IPS DF 19.7 (cell line): ENCODE results near the gene PITRM1.
"Not testable (repeated sequence)": the region's sequence is repeated elsewhere in the genome, so short reads cannot be mapped to it uniquely, and the experiment has no call there.

Source experiments
- DNase-seq: peaks from one replicate; pipeline ENCODE4 v3.0.0-alpha.2; 2013; ENCODE audit warnings: low read depth, low spot score

The PITRM1 gene

DNA sequence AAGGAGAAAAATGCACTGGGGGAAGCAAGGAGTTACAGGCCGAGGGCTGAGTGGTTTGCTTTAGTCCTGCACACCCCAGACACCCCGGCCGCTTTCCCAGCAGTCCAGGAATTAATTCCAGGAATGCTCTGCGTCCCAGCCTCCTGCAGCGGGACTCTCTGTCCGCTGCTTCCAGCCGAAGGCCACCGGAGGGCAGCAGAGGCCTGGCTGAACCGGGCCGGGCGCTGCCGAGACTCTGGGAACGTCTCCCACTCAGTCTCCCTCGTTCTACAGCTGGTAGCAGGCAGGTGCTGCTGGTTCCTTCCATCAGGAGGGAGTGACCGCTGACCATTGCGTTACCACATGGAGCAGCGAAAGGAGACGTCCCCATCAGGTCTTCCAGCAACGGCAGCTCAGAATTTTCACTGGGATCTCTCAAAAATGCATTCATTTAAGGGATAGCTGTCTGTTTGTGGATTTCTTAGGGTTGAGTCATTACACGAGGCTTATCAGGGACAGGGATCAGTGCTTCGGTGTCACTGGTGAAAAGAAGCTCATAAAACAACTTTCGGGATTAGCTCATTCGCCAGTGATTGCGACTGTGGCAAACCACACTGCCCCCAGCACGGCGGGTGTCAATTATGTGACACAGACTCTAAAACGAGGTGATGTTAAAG, 24.9 kb upstream of the PITRM1 start:
- no peak for DNase-seq

- DNase-seq, result no peak
Observed at GRCh38 chr10:3196958-3197347, 24.4 kb upstream of the PITRM1 start.

DNA sequence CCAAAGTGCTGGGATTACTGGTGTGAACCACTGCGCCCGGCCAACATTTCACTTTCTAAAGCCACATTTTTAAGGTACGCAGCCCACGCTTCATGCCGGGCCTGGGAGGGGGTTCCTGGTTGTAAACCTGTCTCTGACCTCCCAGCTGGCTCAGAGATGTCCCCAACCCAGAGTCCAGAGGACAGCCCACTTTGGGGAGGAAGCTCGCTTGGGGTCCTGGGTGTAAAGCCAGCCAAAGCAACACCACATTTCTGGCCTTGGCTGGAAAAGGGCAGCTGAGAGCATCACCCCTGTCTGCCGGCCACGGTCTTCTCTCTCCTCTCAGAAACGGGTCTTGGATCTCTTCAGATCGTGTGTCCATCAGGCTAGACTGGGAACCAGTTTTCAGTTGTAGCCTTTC, 23.9 kb upstream of the PITRM1 start:
- DNase-seq, result no peak

GRCh38 chr10:3195726-3196125, 23.1 kb upstream of the PITRM1 start:
- DNase-seq, result no peak

DNA sequence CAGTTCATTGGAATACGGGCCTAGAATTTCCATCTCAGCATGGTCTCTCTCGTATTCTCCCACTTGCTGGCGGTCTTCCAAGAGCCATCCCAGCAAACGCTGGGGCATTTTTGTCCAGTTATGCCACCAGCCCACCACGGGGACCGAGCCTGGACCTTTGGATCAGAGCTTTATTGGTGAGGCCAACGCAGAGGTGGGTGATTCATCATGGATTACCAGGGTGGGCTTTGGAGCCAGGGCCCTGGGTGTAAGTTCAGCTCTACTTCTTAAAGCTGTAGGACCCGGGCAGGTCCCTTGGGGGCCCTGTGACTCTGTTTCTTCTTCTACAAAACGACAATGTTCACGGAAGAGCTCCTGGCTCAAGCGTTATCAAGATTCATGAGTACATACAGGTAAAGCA, 22.7 kb upstream of the PITRM1 start:
- DNase-seq, result no peak

DNA sequence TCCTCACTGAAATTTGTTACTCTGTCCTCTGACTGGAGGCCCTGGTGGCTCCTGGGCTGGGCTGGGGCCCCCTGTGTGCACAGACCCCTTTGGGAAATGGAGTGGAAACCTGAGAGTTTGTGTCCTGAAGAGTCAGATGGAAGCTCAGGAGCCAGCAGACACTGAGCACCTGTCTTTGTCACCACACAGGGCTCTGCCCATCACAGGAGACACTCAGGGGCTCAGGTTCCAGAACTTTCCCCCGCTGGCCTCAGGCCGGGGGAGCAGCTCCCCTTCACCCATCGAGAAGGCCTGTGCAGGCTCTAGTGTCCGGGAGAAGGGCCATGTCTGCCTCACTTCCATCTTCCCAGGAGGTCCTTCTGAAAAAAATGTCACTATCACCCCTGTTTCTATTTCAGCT, 22.3 kb upstream of the PITRM1 start:
- DNase-seq, result no peak

- DNase-seq, result no peak
Observed at GRCh38 chr10:3193751-3194150, 21.2 kb upstream of the PITRM1 start.

GRCh38 chr10:3192856-3193635, 20.5 kb upstream of the PITRM1 start:
- no peak for DNase-seq

DNA sequence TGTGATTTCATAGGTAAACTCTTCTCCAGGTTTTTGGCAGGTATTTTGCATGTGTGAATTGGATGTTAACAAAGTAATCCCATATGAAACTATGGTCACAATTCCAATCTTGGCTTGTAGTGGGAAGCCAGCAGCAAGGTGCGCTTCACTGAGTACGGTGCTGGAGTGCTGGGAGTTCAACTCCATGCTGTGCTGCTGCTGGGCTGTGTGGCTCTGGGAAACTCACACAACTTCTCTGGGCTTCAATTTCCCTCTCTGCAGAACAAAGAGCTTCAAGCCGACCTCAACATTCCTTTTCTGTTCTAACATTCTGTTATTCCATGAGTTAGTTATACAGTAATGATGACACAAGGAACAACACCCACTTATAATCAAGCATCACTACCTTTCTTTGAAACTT, 18.2 kb upstream of the PITRM1 start:
- no peak for DNase-seq

DNA sequence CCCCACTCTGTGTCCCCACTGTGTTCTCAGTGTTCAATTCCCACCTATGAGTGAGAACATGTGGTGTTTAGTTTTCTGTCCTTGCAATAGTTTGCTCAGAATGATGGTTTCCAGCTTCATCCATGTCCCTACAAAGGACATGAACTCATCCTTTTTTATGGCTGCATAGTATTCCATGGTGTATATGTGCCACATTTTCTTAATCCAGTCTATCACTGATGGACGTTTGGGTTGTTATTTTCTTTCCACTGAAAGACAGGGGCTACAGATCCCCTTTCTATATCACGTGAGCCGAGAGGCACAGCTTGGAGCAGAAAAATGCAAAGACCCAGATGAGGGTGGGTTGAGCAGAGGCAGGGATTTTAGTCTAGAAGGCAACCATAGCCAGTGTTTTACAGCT, 14.6 kb upstream of the PITRM1 start:
- not testable (repeated sequence) for DNase-seq

DNA sequence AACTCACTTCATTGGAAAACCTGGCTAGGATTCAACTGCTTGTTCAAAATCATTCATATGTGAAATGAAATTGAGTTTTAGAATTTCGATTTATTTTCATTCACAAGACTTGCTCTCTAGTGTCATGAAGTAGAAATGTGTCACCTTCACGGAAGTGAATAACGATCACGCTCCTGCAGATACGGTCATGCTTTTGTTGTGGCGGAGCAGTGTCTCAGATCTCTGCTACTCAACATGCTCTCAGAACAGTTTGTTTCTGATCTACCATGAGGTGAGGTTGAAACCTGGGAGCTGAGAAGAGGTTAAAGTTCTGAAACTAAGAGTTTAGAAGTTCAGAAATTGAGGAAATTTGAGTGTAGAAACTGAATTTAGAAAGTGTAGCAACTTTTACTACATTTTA, 13.8 kb upstream of the PITRM1 start:
- DNase-seq, result no peak

DNA sequence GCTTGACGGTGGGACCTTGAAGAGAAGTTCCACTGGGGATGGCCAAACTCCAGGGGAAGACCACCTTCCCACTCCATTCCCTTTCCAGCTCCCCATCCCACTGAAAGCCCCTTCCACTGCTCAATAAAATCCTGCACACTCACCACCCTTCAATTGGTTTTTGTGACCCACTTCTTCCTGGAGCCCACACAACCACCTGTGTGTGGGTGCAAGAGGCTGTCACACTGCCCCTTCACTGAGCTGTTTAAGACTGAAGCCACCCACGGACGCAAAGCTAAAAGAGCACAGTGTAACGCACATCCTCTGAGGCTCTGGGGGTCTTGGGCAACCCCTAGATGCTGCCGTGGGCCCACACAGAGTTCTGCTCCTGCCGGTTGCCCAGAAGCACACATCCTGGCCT, 12.8 kb upstream of the PITRM1 start:
- no peak for DNase-seq

DNA sequence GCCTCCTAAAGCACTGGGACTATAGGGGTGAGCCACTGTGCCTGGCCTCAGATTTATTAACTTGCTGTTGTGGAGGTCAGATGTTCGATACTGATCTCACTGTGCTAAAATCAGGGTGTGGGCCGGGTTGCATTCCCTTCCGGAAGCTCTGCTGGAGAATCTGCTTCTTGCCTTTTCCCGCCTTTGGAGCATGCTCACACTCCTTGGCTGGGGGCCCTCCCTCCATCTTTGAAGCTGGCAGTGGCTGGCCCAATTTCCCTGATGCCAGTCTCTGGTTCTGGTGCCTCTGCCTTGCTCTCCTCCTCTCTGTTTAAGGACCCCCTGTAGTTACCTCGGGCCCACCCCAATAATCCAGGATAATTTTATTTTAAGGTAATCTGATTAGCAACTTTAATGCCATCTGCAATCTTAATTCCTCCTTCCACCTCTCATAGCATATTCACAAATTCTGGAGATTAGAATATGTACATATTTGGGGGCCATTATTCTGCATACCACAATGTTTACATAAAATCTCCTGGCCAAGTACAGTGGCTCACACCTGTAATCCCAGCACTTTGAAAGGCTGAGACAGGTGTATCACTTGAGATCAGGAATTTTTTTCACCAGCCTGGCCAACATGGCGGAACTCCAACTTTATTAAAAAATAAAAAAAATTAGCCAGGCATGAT, 7.9 kb upstream of the PITRM1 start:
- DNase-seq, result no peak

GRCh38 chr10:3179174-3179573, 6.6 kb upstream of the PITRM1 start:
- DNase-seq, result no peak

GRCh38 chr10:3178042-3178441, 5.5 kb upstream of the PITRM1 start:
- DNase-seq, result no peak

GRCh38 chr10:3173171-3173878, 743 bp upstream of the PITRM1 start:
- DNase-seq, result peak; percentile 81

GRCh38 chr10:3172081-3172445, 519 bp downstream of the PITRM1 start:
- no peak for DNase-seq

GRCh38 chr10:3171488-3171887, 1.1 kb downstream of the PITRM1 start:
- not testable (repeated sequence) for DNase-seq

- DNase-seq, result no peak
Observed at GRCh38 chr10:3169673-3170072, 2.9 kb downstream of the PITRM1 start.

DNA sequence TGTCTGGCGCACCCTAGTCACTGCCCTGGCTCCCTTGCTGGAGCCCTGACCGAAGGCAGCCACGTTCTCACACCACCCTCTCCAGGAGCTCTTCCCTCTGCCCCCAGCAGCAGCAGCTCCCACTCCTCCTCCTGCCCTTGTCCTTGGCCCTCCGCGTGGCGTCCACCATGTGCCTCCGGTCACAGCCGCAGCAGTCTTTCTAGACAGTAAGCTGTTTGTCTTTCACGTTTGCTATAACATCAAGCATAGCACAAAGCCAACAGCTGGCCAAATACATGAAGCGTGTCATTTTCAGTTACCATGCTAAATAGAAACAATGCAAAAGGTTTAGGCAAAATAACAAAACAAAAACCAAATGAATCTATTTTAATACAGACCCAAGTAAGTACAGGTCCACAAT, 3.3 kb downstream of the PITRM1 start:
- no peak for DNase-seq

DNA sequence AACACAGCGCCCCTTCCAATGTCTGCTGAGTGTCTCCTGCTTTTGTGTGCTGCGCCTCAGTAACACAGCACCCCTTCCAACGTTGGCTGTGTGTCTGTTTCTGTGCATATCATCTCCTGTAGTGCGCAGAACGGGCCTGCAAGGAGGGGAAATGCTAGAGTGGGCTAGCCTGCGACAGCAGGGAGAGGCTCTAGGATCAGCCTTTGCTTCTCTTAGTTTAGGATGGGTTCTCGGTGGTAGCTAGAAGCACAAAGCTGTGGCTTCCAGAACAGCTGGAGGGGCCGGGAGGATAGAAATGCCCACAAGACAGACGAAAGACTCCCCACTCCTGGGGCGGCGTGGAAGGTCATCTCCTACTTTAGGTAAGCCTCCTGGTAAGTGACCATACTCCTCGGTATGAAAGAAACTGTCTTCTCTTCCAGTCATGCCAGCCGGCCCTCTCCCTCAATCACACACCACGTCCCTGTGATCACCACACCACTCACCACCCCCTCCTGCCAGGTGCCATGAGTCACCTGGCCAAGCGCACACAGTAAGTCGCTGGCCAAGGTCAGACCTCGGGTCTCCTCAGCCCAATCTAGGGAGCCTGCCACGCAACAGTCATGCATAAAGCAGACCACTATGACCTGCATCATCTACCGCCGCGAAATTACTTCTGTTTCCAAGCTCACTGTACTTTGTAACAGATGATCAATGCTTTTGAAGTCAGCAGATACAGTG, 4.8 kb downstream of the PITRM1 start:
- DNase-seq, result no peak
